Right lung (tissue), 10 donors: ENCODE measurements around the gene COX7A2. TPM values are rescaled to one million over a fixed set of nuclear protein-coding genes. Genes with fewer than 3 reads are reported as not detected.
A peak's percentile ranks its signal among the peaks of the same experiment; 100 is the strongest.

Experiments
- DNase-seq, 2 donors: peaks; one replicate each; pipeline ENCODE4 v3.0.0-alpha.2; 2013
- long read RNA-seq, 8 donors: transcript quantifications; one replicate each; lab custom pipeline, GENCODE V29; 2026
- polyA plus RNA-seq, 5 donors: library from polyadenylated mRNA; unstranded; fragments of 120-200 nt; gene quantifications; one replicate each; pipeline versions ENCODE4 v1.2.1 to v1.2.3, GENCODE V29; 2013; ENCODE audit warnings: inconsistent platforms in 1 of 5, low replicate concordance in 1 of 5; ENCODE audit not compliant: insufficient read length in 5 of 5, insufficient read depth in 1 of 5

The COX7A2 gene
- 100 to 1,000 TPM; 180 to 245 (median 225) TPM for polyA plus RNA-seq
- long read RNA-seq, donor 1, transcript COX7A2-207 (2 exons, 914 nt) = minor isoform, 8 of 509 reads
- long read RNA-seq, donor 1, transcript COX7A2-202 (4 exons, 773 nt) = major isoform, 397 of 509 reads
- long read RNA-seq, donor 1, partial matches to known transcripts = 99 of 509 reads
- long read RNA-seq, donor 1, other reads (novel, unspliced or antisense) = 0 of 509 reads
- long read RNA-seq, donor 2, transcript COX7A2-202 (4 exons, 773 nt) = major isoform, 203 of 239 reads
- long read RNA-seq, donor 2, partial matches to known transcripts = 27 of 239 reads
- long read RNA-seq, donor 2, other reads (novel, unspliced or antisense) = 0 of 239 reads
- long read RNA-seq, donor 3, transcript COX7A2-207 (2 exons, 914 nt) = minor isoform, 5 of 295 reads
- long read RNA-seq, donor 3, transcript COX7A2-202 (4 exons, 773 nt) = major isoform, 244 of 295 reads
- long read RNA-seq, donor 3, partial matches to known transcripts = 39 of 295 reads
- long read RNA-seq, donor 3, other reads (novel, unspliced or antisense) = 0 of 295 reads
- long read RNA-seq, donor 4, transcript COX7A2-202 (4 exons, 773 nt) = major isoform, 190 of 260 reads
- long read RNA-seq, donor 4, transcript COX7A2-207 (2 exons, 914 nt) = minor isoform, 6 of 260 reads
- long read RNA-seq, donor 4, partial matches to known transcripts = 62 of 260 reads
- long read RNA-seq, donor 4, other reads (novel, unspliced or antisense) = 0 of 260 reads
- long read RNA-seq, donor 5, transcript COX7A2-202 (4 exons, 773 nt) = major isoform, 540 of 582 reads
- long read RNA-seq, donor 5, transcript COX7A2-206 (3 exons, 325 nt) = minor isoform, 10 of 582 reads
- long read RNA-seq, donor 5, partial matches to known transcripts = 25 of 582 reads
- long read RNA-seq, donor 5, other reads (novel, unspliced or antisense) = 0 of 582 reads
- long read RNA-seq, donor 6, transcript COX7A2-206 (3 exons, 325 nt) = minor isoform, 5 of 362 reads
- long read RNA-seq, donor 6, transcript COX7A2-202 (4 exons, 773 nt) = major isoform, 312 of 362 reads
- long read RNA-seq, donor 6, partial matches to known transcripts = 41 of 362 reads
- long read RNA-seq, donor 6, other reads (novel, unspliced or antisense) = 0 of 362 reads
- long read RNA-seq, donor 7, transcript COX7A2-202 (4 exons, 773 nt) = major isoform, 194 of 207 reads
- long read RNA-seq, donor 7, partial matches to known transcripts = 11 of 207 reads
- long read RNA-seq, donor 7, other reads (novel, unspliced or antisense) = 0 of 207 reads
- long read RNA-seq, donor 8, transcript COX7A2-202 (4 exons, 773 nt) = major isoform, 125 of 136 reads
- long read RNA-seq, donor 8, partial matches to known transcripts = 7 of 136 reads
- long read RNA-seq, donor 8, other reads (novel, unspliced or antisense) = 0 of 136 reads

- peak; percentile 89 to 93 for DNase-seq
Observed at GRCh38 chr6:75243333-75244062, at the start of gene COX7A2. TSS of gene COX7A2 (minus strand) at chr6:75243801. CDS start at chr6:75243734, 67 bp downstream.

GRCh38 chr6:75292555-75292954 is 49.0 kb upstream of the COX7A2 start:
- no peak for DNase-seq

GRCh38 chr6:75291744-75292143 is 48.1 kb upstream of the COX7A2 start:
- DNase-seq = no peak

- no peak for DNase-seq
Observed at GRCh38 chr6:75291331-75291730, 47.7 kb upstream of the COX7A2 start.

- no peak for DNase-seq
Observed at GRCh38 chr6:75290136-75290945, 46.7 kb upstream of the COX7A2 start.

- DNase-seq = no peak
Observed at GRCh38 chr6:75288023-75288422, 44.4 kb upstream of the COX7A2 start.

- DNase-seq = no peak
Observed at GRCh38 chr6:75287424-75287823, 43.8 kb upstream of the COX7A2 start.

- no peak for DNase-seq
Observed at GRCh38 chr6:75286955-75287354, 43.4 kb upstream of the COX7A2 start.

- no peak for DNase-seq
Observed at GRCh38 chr6:75285283-75285639, 41.7 kb upstream of the COX7A2 start.

GRCh38 chr6:75284632-75285282 is 41.2 kb upstream of the COX7A2 start, which contains the start of gene TMEM30A:
TSS of gene TMEM30A (minus strand) at chr6:75284792. CDS start at chr6:75284638, 154 bp downstream.
- peak; percentile 97 to 98 for DNase-seq

- DNase-seq = peak; percentile 68 to 69
Observed at GRCh38 chr6:75283907-75284631, 40.5 kb upstream of the COX7A2 start.

GRCh38 chr6:75282706-75283105 is 39.1 kb upstream of the COX7A2 start:
- DNase-seq = no peak

- no peak for DNase-seq
Observed at GRCh38 chr6:75281653-75282052, 38.1 kb upstream of the COX7A2 start.

- no peak for DNase-seq
Observed at GRCh38 chr6:75280131-75280855, 36.7 kb upstream of the COX7A2 start.

- DNase-seq = no peak
Observed at GRCh38 chr6:75279418-75279817, 35.8 kb upstream of the COX7A2 start.

- no peak for DNase-seq
Observed at GRCh38 chr6:75278474-75279077, 35.0 kb upstream of the COX7A2 start.

- DNase-seq = no peak
Observed at GRCh38 chr6:75275067-75275466, 31.5 kb upstream of the COX7A2 start.
